PC-3 (cell line): Measurements from ENCODE around the gene CFAP46. TPM values are rescaled to one million over a fixed set of nuclear protein-coding genes. Genes with fewer than 3 reads are reported as not detected.

Experiments
- ATAC-seq: fragments of 200-7000 bp; cut with Tn5 transposase; 2 replicates; pipeline ENCODE4 v1.9.1; 2020; ENCODE audit warnings: mild to moderate bottlenecking, moderate library complexity
- BruUV-seq: library from RNA; stranded (reverse); fragments of 400-500 nt; replicated peaks from 2 replicates; lab custom pipeline; 2021; lab: Mats Ljungman, UMichigan
- CTCF ChIA-PET: fragments of 300-600 bp; sonication (Branson Sonifier 250); formaldehyde crosslinking; loops from one replicate; lab custom pipeline; 2022; ENCODE audit warnings: antibody characterized with exemption; lab: Charles Lee
- POLR2A ChIA-PET: fragments of 300-600 bp; sonication (Branson Sonifier 250); formaldehyde crosslinking; loops from one replicate; lab custom pipeline; 2022; ENCODE audit warnings: antibody characterized with exemption; ENCODE audit not compliant: unreplicated experiment; lab: Charles Lee
- DNase-seq: peaks from one replicate; pipeline ENCODE4 v3.0.0-alpha.2; 2015
- H2AFZ ChIP-seq: fragments of 300-600 bp; sonication (generic); 2 replicates; pipeline ENCODE4 v1.6.0; 2016; ENCODE audit warnings: antibody characterized with exemption, low read length
- H3F3A ChIP-seq: fragments of 300-600 bp; sonication (generic); one replicate; pipeline ENCODE4 v1.6.0; 2017; ENCODE audit warnings: antibody characterized with exemption, low read length, control low read depth, mild to moderate bottlenecking; ENCODE audit not compliant: unreplicated experiment
- H3K27ac ChIP-seq: fragments of 300-600 bp; sonication (generic); 2 replicates; pipeline ENCODE4 v1.5.1; 2016; ENCODE audit warnings: mild to moderate bottlenecking, low read length
- H3K27me3 ChIP-seq: fragments of 300-600 bp; sonication (generic); 2 replicates; pipeline ENCODE4 v1.6.1; 2016; ENCODE audit warnings: low read length, mixed read lengths
- H3K36me3 ChIP-seq: fragments of 300-600 bp; sonication (generic); 2 replicates; pipeline ENCODE4 v1.6.1; 2016; ENCODE audit warnings: low read depth, mixed run types, low read length, mixed read lengths
- H3K4me1 ChIP-seq: fragments of 300-600 bp; sonication (generic); 2 replicates; pipeline ENCODE4 v1.5.1; 2016; ENCODE audit warnings: low read length; ENCODE audit not compliant: insufficient read depth
- H3K4me2 ChIP-seq: fragments of 300-600 bp; sonication (generic); 2 replicates; pipeline ENCODE4 v1.6.0; 2016; ENCODE audit warnings: low read length
- H3K4me3 ChIP-seq: fragments of 300-600 bp; sonication (generic); 2 replicates; pipeline ENCODE4 v1.5.1; 2016; ENCODE audit warnings: mild to moderate bottlenecking, low read length, mixed read lengths
- H3K79me2 ChIP-seq: fragments of 300-600 bp; sonication (generic); 2 replicates; pipeline ENCODE4 v1.6.1; 2017; ENCODE audit warnings: low read length, mixed read lengths
- H3K9ac ChIP-seq: fragments of 300-600 bp; sonication (generic); 2 replicates; pipeline ENCODE4 v1.6.0; 2016; ENCODE audit warnings: mild to moderate bottlenecking, low read length
- H3K9me2 ChIP-seq: fragments of 300-600 bp; sonication (generic); replicated peaks from 2 replicates; pipeline ENCODE4 v1.6.1; 2016; ENCODE audit warnings: mixed run types, low read length, mixed read lengths
- H3K9me3 ChIP-seq: fragments of 300-600 bp; sonication (generic); 2 replicates; pipeline ENCODE4 v1.6.1; 2016; ENCODE audit warnings: low read length, mixed read lengths
- H4K20me1 ChIP-seq: fragments of 300-600 bp; sonication (generic); 2 replicates; pipeline ENCODE4 v1.6.1; 2016; ENCODE audit warnings: low read length, mixed read lengths
- CTCF ChIP-seq: fragments of 300-600 bp; sonication (generic); conservative IDR thresholded peaks from 2 replicates; pipeline ENCODE4 v1.5.1; 2017; ENCODE audit warnings: antibody characterized with exemption, low read depth, mild to moderate bottlenecking, low read length
- EZH2 ChIP-seq: fragments of 300-600 bp; sonication (generic); IDR thresholded peaks from one replicate; pipeline ENCODE4 v1.6.1; 2017; ENCODE audit warnings: antibody characterized with exemption, mild to moderate bottlenecking, low read length; ENCODE audit not compliant: unreplicated experiment
- EZH2phosphoT487 ChIP-seq: fragments of 300-600 bp; sonication (generic); IDR thresholded peaks from 2 replicates; pipeline ENCODE4 v1.6.1; 2018; ENCODE audit warnings: mild to moderate bottlenecking, antibody characterized with exemption, low read length, borderline replicate concordance
- intact Hi-C: fragments of 100-400 bp; cut with micrococcal nuclease; formaldehyde crosslinking; loops from 2 replicates; pipeline ENCODE4 v1.9.0; 2023
- total RNA-seq: library from RNA; depleted of rRNA; stranded (reverse); fragments of >200 nt; gene quantifications from 2 replicates; pipeline ENCODE4 v1.2.3, GENCODE V29; 2014

Gene CFAP46
- total RNA-seq, 1 experiment from 2014 or later = 0.04 TPM

DNA sequence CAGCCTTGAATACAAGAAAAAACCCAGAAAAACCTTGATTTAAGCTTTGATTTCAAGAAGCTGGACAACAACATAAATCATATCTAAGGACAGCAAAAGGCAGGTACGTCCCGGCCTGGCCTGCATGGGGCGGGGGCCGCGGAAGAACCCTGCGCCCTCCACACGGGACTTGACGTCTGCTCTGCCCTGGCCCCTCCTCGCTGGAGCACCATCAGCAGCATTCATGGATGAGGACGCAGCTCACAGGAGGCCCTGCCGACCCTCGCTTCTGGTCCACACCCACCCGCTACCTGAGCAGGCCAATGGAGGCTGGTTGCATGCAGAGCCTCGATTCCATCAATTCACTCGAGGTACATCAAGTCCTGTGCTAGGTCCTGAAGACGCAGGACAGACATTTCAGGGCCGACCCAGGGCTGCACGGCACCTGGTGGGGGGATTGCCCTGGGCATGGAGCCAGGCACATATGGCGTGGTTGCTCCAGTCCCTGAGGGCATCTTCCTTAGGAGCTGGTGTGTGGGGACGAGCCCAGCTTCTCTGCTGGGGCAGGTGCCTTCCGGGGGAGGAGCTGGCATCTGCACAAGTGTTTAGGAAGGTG lies 93.3 kb downstream of the CFAP46 start:
- Histone ChIP-seq H3K27ac (no peak overlapping the region), H3K4me1 (no peaks in the 10 kb centered on the region), H3K27me3 (peaks cover 57% of the 10 kb centered on the region), H3K79me2 (no peaks in the 10 kb centered on the region), H2AFZ (no peak overlapping the region), H4K20me1 (no peaks in the 10 kb centered on the region), H3K9me2 (no peaks in the 10 kb centered on the region), H3K36me3 (no peaks in the 10 kb centered on the region), H3K4me2 (no peak overlapping the region), H3F3A (no peaks in the 10 kb centered on the region), H3K9me3 (no peaks in the 10 kb centered on the region), H3K9ac (no peak overlapping the region), H3K4me3 (no peak overlapping the region)
- no TSS peak for BruUV-seq
- ChIA-PET POLR2A (no interaction called here), CTCF (no interaction called here)
- intact Hi-C loops = no loop called here
- DNase-seq = no peak
- TF ChIP-seq EZH2 = no peak
- TF ChIP-seq CTCF = no peak
- TF ChIP-seq EZH2phosphoT487 = no peak
- ATAC-seq = no peak

GRCh38 chr10:132848291-132848701 lies 94.1 kb downstream of the CFAP46 start:
- Histone ChIP-seq H3K4me1 (no peaks in the 10 kb centered on the region), H3K27ac (no peak overlapping the region), H3K27me3 (peaks cover 50% of the 10 kb centered on the region), H3K36me3 (no peaks in the 10 kb centered on the region), H3K9me3 (no peaks in the 10 kb centered on the region), H2AFZ (peak overlapping the region; percentile 45), H3K4me3 (no peak overlapping the region), H3F3A (no peaks in the 10 kb centered on the region), H3K9me2 (no peaks in the 10 kb centered on the region), H4K20me1 (no peaks in the 10 kb centered on the region), H3K4me2 (peak overlapping the region; percentile 74), H3K9ac (no peak overlapping the region), H3K79me2 (no peaks in the 10 kb centered on the region)
- TF ChIP-seq EZH2 (no peak), EZH2phosphoT487 (no peak)
- BruUV-seq = no TSS peak
- no peak for ATAC-seq
- CTCF ChIA-PET = no interaction called here
- DNase-seq = no peak
- intact Hi-C loops = no loop called here
- POLR2A ChIA-PET = no interaction called here

GRCh38 chr10:132847856-132848255 lies 94.5 kb downstream of the CFAP46 start:
- Histone ChIP-seq H3F3A (no peaks in the 10 kb centered on the region), H3K36me3 (no peaks in the 10 kb centered on the region), H3K27me3 (peaks cover 46% of the 10 kb centered on the region), H3K9ac (no peak overlapping the region), H3K27ac (no peak overlapping the region), H3K79me2 (no peaks in the 10 kb centered on the region), H3K9me3 (no peaks in the 10 kb centered on the region), H3K4me3 (no peak overlapping the region), H3K4me1 (no peaks in the 10 kb centered on the region), H3K4me2 (peak overlapping the region; percentile 74), H2AFZ (peak overlapping the region; percentile 45), H4K20me1 (no peaks in the 10 kb centered on the region), H3K9me2 (no peaks in the 10 kb centered on the region)
- CTCF ChIA-PET = no interaction called here
- ATAC-seq (no peak), DNase-seq (no peak)
- POLR2A ChIA-PET = no interaction called here
- intact Hi-C loops = no loop called here
- no peak for TF ChIP-seq CTCF
- no peak for TF ChIP-seq EZH2
- TF ChIP-seq EZH2phosphoT487 = no peak
- no TSS peak for BruUV-seq
